OCI-LY1 (cell line): Measurements from ENCODE around the gene MYOT.

Experiments used
- CTCF ChIP-seq: fragments of 200-600 bp; sonication (generic), shearing (Covaris generic); IDR thresholded peaks from 2 replicates; pipeline ENCODE4 v1.5.1; 2017; ENCODE audit warnings: mild to moderate bottlenecking, antibody characterized with exemption, low read length, moderate library complexity, mixed read lengths
- EZH2 ChIP-seq: fragments of 200-600 bp; sonication (generic), shearing (Covaris generic); IDR thresholded peaks from 2 replicates; pipeline ENCODE4 v1.8.0; 2017; ENCODE audit warnings: borderline replicate concordance, mixed run types, mild to moderate bottlenecking, antibody characterized with exemption, low read length, moderate library complexity, mixed read lengths

DNA sequence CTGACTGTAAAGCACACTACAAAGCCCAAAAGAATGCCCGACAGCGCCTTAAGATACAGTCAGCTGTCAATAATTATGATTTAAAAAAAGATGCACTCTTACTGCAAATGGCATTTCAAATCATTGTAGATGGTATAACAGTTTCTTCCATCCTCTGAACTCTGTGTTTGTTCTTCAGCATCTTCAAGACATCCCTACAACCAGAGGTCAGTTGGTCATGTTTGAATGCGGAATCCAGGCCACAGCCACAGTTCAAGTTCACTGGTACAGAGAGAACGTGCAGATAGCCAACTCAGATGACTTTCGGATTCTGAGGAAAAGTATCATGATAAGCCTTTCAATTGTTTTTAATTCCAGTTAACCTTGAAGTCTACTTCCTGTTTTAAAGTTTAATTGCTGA is 8.7 kb upstream of the MYOT start:
- TF ChIP-seq CTCF (no peak), EZH2 (no peak)
